HG03196 (cell line): ENCODE results near the gene CENPU.
"Not testable (repeated sequence)": the region's sequence is repeated elsewhere in the genome, so short reads cannot be mapped to it uniquely, and the experiment has no call there.

Source experiments
- ATAC-seq: cut with Tn5 transposase; IDR thresholded peaks from one replicate; pipeline ENCODE4 v1.9.1; 2021; ENCODE audit not compliant: unreplicated experiment

CENPU gene

GRCh38 chr4:184752496-184753275 lies 18.8 kb upstream of the CENPU start:
- no peak for ATAC-seq

GRCh38 chr4:184751585-184751956 lies 17.7 kb upstream of the CENPU start:
- ATAC-seq = no peak

GRCh38 chr4:184750926-184751584 lies 17.2 kb upstream of the CENPU start:
- no peak for ATAC-seq

GRCh38 chr4:184748251-184748652 lies 14.4 kb upstream of the CENPU start:
- no peak for ATAC-seq

- no peak for ATAC-seq
Observed at GRCh38 chr4:184747034-184747830, 13.3 kb upstream of the CENPU start.

GRCh38 chr4:184745831-184746795 lies 12.2 kb upstream of the CENPU start:
- ATAC-seq = peak; percentile 66

GRCh38 chr4:184744236-184744635 lies 10.3 kb upstream of the CENPU start:
- no peak for ATAC-seq

GRCh38 chr4:184743650-184744049 lies 9.8 kb upstream of the CENPU start:
- ATAC-seq = no peak

GRCh38 chr4:184741651-184742050 lies 7.8 kb upstream of the CENPU start:
- ATAC-seq = not testable (repeated sequence)

GRCh38 chr4:184740980-184741391 lies 7.1 kb upstream of the CENPU start:
- ATAC-seq = no peak

- not testable (repeated sequence) for ATAC-seq
Observed at GRCh38 chr4:184739575-184739974, 5.7 kb upstream of the CENPU start.

- no peak for ATAC-seq
Observed at GRCh38 chr4:184734758-184735157, 862 bp upstream of the CENPU start.

- no peak for ATAC-seq
Observed at GRCh38 chr4:184732126-184732525, 1.8 kb downstream of the CENPU start.

GRCh38 chr4:184731056-184731455 lies 2.8 kb downstream of the CENPU start:
- no peak for ATAC-seq

GRCh38 chr4:184729946-184730345 lies 4.0 kb downstream of the CENPU start:
- no peak for ATAC-seq

- ATAC-seq = no peak
Observed at GRCh38 chr4:184728858-184729257, 5.0 kb downstream of the CENPU start.

GRCh38 chr4:184727430-184727829 lies 6.5 kb downstream of the CENPU start:
- ATAC-seq = no peak

- no peak for ATAC-seq
Observed at GRCh38 chr4:184722798-184723197, 11.1 kb downstream of the CENPU start.

GRCh38 chr4:184721254-184721653 lies 12.6 kb downstream of the CENPU start:
- no peak for ATAC-seq

GRCh38 chr4:184719407-184719806 lies 14.5 kb downstream of the CENPU start:
- ATAC-seq = no peak

GRCh38 chr4:184715526-184715925 lies 18.4 kb downstream of the CENPU start:
- no peak for ATAC-seq
